GM12878 (cell line): ENCODE measurements around the gene TMEM201. TPM values are rescaled to one million over a fixed set of nuclear protein-coding genes. Genes with fewer than 3 reads are reported as not detected.

Experiments used
- ASH2L ChIP-seq: fragments of 300-600, 200-600 bp; sonication (generic); IDR thresholded peaks from 2 replicates; pipeline ENCODE4 v1.6.1; 2017; ENCODE audit warnings: low read depth, mild to moderate bottlenecking, borderline replicate concordance
- BACH1 ChIP-seq: fragments of 450-650 bp; IDR thresholded peaks from 2 replicates; pipeline ENCODE4 v1.6.1; 2017; ENCODE audit warnings: mild to moderate bottlenecking, borderline replicate concordance
- CBFB ChIP-seq: IDR thresholded peaks from 2 replicates; pipeline ENCODE4 v1.6.1; 2016; ENCODE audit warnings: antibody characterized with exemption, low read depth
- DPF2 ChIP-seq: fragments of 450-650 bp; IDR thresholded peaks from 2 replicates; pipeline ENCODE4 v1.6.1; 2017; ENCODE audit warnings: mild to moderate bottlenecking
- HDGF ChIP-seq: fragments of 450-650 bp; IDR thresholded peaks from 2 replicates; pipeline ENCODE4 v1.6.1; 2016; ENCODE audit warnings: antibody characterized with exemption
- IKZF1 ChIP-seq: fragments of 450-650 bp; conservative IDR thresholded peaks from 2 replicates; pipeline ENCODE4 v1.6.1; 2017; ENCODE audit warnings: antibody characterized with exemption, mild to moderate bottlenecking
- IRF4 ChIP-seq: IDR thresholded peaks from 2 replicates; pipeline ENCODE4 v1.6.1; 2011; ENCODE audit warnings: low read depth, low read length
- MTA3 ChIP-seq: IDR thresholded peaks from 2 replicates; pipeline ENCODE4 v1.6.1; 2012; ENCODE audit warnings: low read length, inconsistent platforms, borderline replicate concordance
- MXI1 ChIP-seq: fragments of 150-350 bp; IDR thresholded peaks from 2 replicates; pipeline ENCODE4 v1.6.1; 2011; ENCODE audit warnings: low read depth, mild to moderate bottlenecking, inconsistent platforms, low read length, improper control_type of control experiment
- NBN ChIP-seq: fragments of 450-650 bp; IDR thresholded peaks from 2 replicates; pipeline ENCODE4 v1.6.1; 2016
- NR2F1 ChIP-seq: fragments of 450-650 bp; conservative IDR thresholded peaks from 2 replicates; pipeline ENCODE4 v1.6.1; 2017; ENCODE audit warnings: mild to moderate bottlenecking
- PAX5 ChIP-seq: IDR thresholded peaks from 2 replicates; pipeline ENCODE4 v1.6.1; 2011; ENCODE audit warnings: low read depth, low read length, borderline replicate concordance
- POLR2AphosphoS2 ChIP-seq: IDR thresholded peaks from 2 replicates; pipeline ENCODE4 v1.6.1; 2011; ENCODE audit warnings: low read depth, mild to moderate bottlenecking, low read length, improper control_type of control experiment, moderate library complexity
- POU2F2 ChIP-seq: IDR thresholded peaks from 3 replicates; pipeline ENCODE4 v1.6.1; 2011; ENCODE audit warnings: low read depth, mild to moderate bottlenecking, low read length, borderline replicate concordance
- RAD51 ChIP-seq: fragments of 450-650 bp; IDR thresholded peaks from 2 replicates; pipeline ENCODE4 v1.6.1; 2016; ENCODE audit warnings: moderate library complexity, mild to moderate bottlenecking, inconsistent platforms
- RB1 ChIP-seq: fragments of 450-650 bp; formaldehyde crosslinking; IDR thresholded peaks from 2 replicates; pipeline ENCODE4 v1.6.1; 2017; ENCODE audit warnings: mild to moderate bottlenecking, borderline replicate concordance
- RELA ChIP-seq: fragments of 450-650 bp; IDR thresholded peaks from 2 replicates; pipeline ENCODE4 v1.8.0; 2014; ENCODE audit warnings: borderline replicate concordance; ENCODE audit not compliant: partially characterized antibody
- RELB ChIP-seq: fragments of 450-650 bp; IDR thresholded peaks from 2 replicates; pipeline ENCODE4 v1.6.1; 2017; ENCODE audit warnings: low read depth, mild to moderate bottlenecking, moderate library complexity
- SMAD5 ChIP-seq: IDR thresholded peaks from 2 replicates; pipeline ENCODE4 v1.6.1; 2016; ENCODE audit warnings: antibody characterized with exemption, low read depth
- SMC3 ChIP-seq: IDR thresholded peaks from 2 replicates; pipeline ENCODE4 v1.6.1; 2011; ENCODE audit warnings: low read length, improper control_type of control experiment, borderline replicate concordance
- SP1 ChIP-seq: IDR thresholded peaks from one replicate; pipeline ENCODE4 v1.6.1; 2011; ENCODE audit warnings: low read depth, low read length
- YY1 ChIP-seq: IDR thresholded peaks from 2 replicates; pipeline ENCODE4 v1.6.1; 2011; ENCODE audit warnings: low read depth, mild to moderate bottlenecking, low read length
- polyA plus RNA-seq, 11 experiments: library from polyadenylated mRNA; depleted of rRNA in 4 of 11; unstranded in 6 of 11; stranded (reverse) in 5 of 11; fragments of >200 nt; fragmentation: Nextera tagmentation in 4 of 11; fragmentation: Illumina TruSeq in 1 of 11; extraction: Ambion mirVana in 4 of 11; extraction: Trizol in 1 of 11; gene quantifications; 1 replicate in 1 of 11; 2 replicates in 10 of 11; pipeline versions ENCODE4 v1.2.1 to v1.2.3, GENCODE V29; 2011 to 2016; ENCODE audit warnings: inconsistent platforms in 2 of 11, missing spikeins in 2 of 11, low read depth in 1 of 11
- total RNA-seq, 4 experiments: library from RNA; depleted of rRNA in 3 of 4; stranded (reverse); fragments of >200 nt in 3 of 4; fragmentation: Illumina TruSeq in 1 of 4; extraction: Trizol in 1 of 4; gene quantifications; 2 replicates each; pipeline versions ENCODE4 v1.2.1 to v1.2.3, GENCODE V29; 2013 to 2021
- TF ChIP-seq, protein P1 (sequence below): IDR thresholded peaks from 2 replicates; pipeline ENCODE4 v1.6.1; 2011; ENCODE audit warnings: mild to moderate bottlenecking, low read depth, low read length, moderate library complexity; ENCODE audit not compliant: insufficient replicate concordance
- TF ChIP-seq, protein P2 (sequence below): IDR thresholded peaks from 2 replicates; pipeline ENCODE4 v1.6.1; 2012; ENCODE audit warnings: low read depth, low read length, improper control_type of control experiment

The TMEM201 gene
- total and polyA plus RNA-seq, 10 of the 15 experiments (the other 5 are each of a cell fraction or from before 2014, with no cell fraction given), result 0.13 to 26.6 (median 6.1) TPM

- TF ChIP-seq POLR2AphosphoS2 (no peak), CBFB (0 out of 2 replicates have a peak, but pooled peaks have one; percentile 14), MTA3 (no peak), DPF2 (peak; percentile 84; the same call in 1 of the 2 replicates), RELB (peak; percentile 94), POU2F2 (peak; percentile 62; the same call in 1 of the 3 replicates), HDGF (peak; percentile 82), IKZF1 (peak; percentile 94), BACH1 (peak; percentile 67; the same call in 1 of the 2 replicates), IRF4 (0 out of 2 replicates have a peak, but pooled peaks have one; percentile 7), NBN (peak; percentile 85), RELA (peak; percentile 93), RAD51 (no peak), SMC3 (peak; percentile 24; the same call in 1 of the 2 replicates), SP1 (peak; percentile 22), NR2F1 (peak; percentile 78), MXI1 (peak; percentile 46; the same call in 1 of the 2 replicates), YY1 (0 out of 2 replicates have a peak, but pooled peaks have one; percentile 8), PAX5 (peak; percentile 63), SMAD5 (peak; percentile 56; the same call in 1 of the 2 replicates), ASH2L (no peak), RB1 (no peak; the same call in 1 of the 2 replicates)
- TF ChIP-seq, protein P1, sequence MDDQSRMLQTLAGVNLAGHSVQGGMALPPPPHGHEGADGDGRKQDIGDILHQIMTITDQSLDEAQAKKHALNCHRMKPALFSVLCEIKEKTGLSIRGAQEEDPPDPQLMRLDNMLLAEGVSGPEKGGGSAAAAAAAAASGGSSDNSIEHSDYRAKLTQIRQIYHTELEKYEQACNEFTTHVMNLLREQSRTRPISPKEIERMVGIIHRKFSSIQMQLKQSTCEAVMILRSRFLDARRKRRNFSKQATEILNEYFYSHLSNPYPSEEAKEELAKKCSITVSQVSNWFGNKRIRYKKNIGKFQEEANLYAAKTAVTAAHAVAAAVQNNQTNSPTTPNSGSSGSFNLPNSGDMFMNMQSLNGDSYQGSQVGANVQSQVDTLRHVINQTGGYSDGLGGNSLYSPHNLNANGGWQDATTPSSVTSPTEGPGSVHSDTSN, result no peak
- TF ChIP-seq, protein P2, sequence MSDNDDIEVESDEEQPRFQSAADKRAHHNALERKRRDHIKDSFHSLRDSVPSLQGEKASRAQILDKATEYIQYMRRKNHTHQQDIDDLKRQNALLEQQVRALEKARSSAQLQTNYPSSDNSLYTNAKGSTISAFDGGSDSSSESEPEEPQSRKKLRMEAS, result peak; percentile 15
Measured at GRCh38 chr1:9628541-9629444, 40.1 kb downstream of the TMEM201 start (continued).
